Mucosa of descending colon (tissue), 3 donors: ENCODE measurements around the gene MPEG1. TPM values are rescaled to one million over a fixed set of nuclear protein-coding genes. Genes with fewer than 3 reads are reported as not detected.
A peak's percentile ranks its signal among the peaks of the same experiment; 100 is the strongest.

ENCODE experiments used
- ATAC-seq: fragments of 200-7000 bp; cut with Tn5 transposase; one replicate; pipeline ENCODE4 v1.9.1; 2020; ENCODE audit warnings: mild to moderate bottlenecking, moderate library complexity
- DNase-seq, 3 donors: peaks; one replicate each; pipeline ENCODE4 v3.0.0-alpha.2; 2020
- H3K36me3 ChIP-seq: fragments of 200-600 bp; one replicate; pipeline ENCODE4 v1.8.0; 2021; ENCODE audit warnings: low read depth, mild to moderate bottlenecking
- H3K4me1 ChIP-seq: fragments of 200-600 bp; one replicate; pipeline ENCODE4 v1.8.0; 2021; ENCODE audit warnings: low read depth, mild to moderate bottlenecking
- H3K4me3 ChIP-seq: fragments of 200-600 bp; one replicate; pipeline ENCODE4 v1.8.0; 2021; ENCODE audit warnings: mild to moderate bottlenecking
- H3K9me3 ChIP-seq: fragments of 200-600 bp; one replicate; pipeline ENCODE4 v1.8.0; 2021; ENCODE audit warnings: mild to moderate bottlenecking
- intact Hi-C, 2 donors: fragments of 100-400 bp; cut with DNase I in 1 of 2; cut with micrococcal nuclease in 1 of 2; formaldehyde crosslinking; loops; one replicate each; pipeline versions ENCODE4 v1.11.0 to v1.11.1; 2022; cut with DNase I, micrococcal nuclease
- total RNA-seq, 3 donors: library from RNA; stranded (reverse); fragmentation: NEBNext Ultra II Directional in 2 of 3; extraction: Animal tissue kit (Norgen Biotek cat#: 25700) in 2 of 3; gene quantifications; one replicate each; pipeline versions ENCODE4 v1.2.1 to v1.2.4, GENCODE V29; 2021 to 2023
- TF ChIP-seq, protein P1 (sequence below): fragments of 200-600 bp; IDR thresholded peaks from one replicate; pipeline ENCODE4 v1.8.0; 2022; ENCODE audit warnings: antibody characterized with exemption, mild to moderate bottlenecking
- donor health status: DM: no; HTN: no; CAD: no; lungs with moderate emphysema.
- donor health status: DM: no; HTN: no; CAD: no.
- donor health status: DM: no; HTN: yes; CAD: no.

MPEG1 gene
- total RNA-seq, 3 donors from 2014 or later, result 8.7 to 30.8 (median 21.9) TPM

DNA sequence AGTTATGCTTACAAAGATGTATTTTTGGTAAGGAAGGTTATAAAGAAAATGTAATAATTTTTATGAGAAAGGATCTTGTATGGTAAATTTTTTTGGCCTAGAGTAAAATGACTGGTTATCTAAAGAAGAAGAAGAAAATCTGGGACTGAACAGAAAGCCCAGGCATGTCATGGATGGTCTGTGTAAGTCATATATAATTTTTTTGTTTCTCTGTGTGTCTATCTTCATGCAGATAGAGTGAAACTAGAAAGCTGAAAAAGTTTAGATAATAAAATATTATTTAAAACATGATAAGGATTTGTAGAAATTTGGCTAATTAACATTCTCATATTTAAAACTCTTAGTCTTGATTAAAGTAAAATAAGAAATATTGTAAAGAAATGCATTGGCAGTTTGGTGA lies 27.6 kb upstream of the MPEG1 start:
- no peaks in the 10 kb centered on the region for H3K36me3 ChIP-seq
- TF ChIP-seq, protein P1, sequence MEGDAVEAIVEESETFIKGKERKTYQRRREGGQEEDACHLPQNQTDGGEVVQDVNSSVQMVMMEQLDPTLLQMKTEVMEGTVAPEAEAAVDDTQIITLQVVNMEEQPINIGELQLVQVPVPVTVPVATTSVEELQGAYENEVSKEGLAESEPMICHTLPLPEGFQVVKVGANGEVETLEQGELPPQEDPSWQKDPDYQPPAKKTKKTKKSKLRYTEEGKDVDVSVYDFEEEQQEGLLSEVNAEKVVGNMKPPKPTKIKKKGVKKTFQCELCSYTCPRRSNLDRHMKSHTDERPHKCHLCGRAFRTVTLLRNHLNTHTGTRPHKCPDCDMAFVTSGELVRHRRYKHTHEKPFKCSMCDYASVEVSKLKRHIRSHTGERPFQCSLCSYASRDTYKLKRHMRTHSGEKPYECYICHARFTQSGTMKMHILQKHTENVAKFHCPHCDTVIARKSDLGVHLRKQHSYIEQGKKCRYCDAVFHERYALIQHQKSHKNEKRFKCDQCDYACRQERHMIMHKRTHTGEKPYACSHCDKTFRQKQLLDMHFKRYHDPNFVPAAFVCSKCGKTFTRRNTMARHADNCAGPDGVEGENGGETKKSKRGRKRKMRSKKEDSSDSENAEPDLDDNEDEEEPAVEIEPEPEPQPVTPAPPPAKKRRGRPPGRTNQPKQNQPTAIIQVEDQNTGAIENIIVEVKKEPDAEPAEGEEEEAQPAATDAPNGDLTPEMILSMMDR, result no peak
- no peak for DNase-seq
- no peaks in the 10 kb centered on the region for H3K9me3 ChIP-seq
- ATAC-seq, result no peak
- H3K4me1 ChIP-seq, result no peaks in the 10 kb centered on the region
- no peak overlapping the region for H3K4me3 ChIP-seq
- intact Hi-C loops, result no loop called here

DNA sequence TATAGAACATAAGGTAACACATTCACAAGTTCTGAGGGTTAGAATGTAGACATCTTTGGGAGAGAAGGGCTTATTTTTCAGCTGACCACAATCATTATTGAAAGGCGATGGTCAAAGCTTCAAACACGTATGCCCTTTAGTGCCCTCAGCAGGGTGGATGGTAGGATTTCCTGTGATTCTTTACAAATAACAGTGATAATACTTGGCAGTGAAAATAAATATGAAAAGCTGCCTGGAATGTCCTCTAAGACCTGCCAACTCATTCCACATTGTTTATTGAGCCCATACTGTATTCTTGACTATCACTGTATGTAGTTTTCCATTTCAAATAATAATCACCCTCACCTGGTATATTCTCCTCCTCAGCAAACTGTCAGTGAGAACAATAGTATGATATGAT lies 13.7 kb upstream of the MPEG1 start:
- ATAC-seq, result no peak
- no peaks in the 10 kb centered on the region for H3K4me1 ChIP-seq

DNA sequence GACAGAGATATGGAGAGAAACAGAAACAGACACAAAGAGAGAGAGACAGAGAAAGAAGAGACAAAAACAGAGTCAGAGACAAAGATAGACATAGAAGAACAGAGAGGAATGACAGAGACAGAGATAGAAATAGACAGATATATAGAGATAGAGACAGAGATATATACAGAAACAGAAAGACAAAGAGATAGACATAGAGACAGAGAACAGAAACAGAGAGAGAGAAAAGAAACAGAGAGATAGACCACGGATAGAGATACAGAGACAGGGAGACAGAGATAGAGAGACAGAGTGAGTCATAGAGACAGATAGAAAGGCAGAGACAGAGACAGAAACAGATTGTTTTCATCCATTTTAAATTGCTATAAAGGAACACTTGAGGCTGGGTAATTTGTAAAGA lies 12.3 kb upstream of the MPEG1 start:
- TF ChIP-seq, protein P1, result no peak
- Histone ChIP-seq H3K4me3 (no peak overlapping the region), H3K9me3 (no peaks in the 10 kb centered on the region), H3K36me3 (no peaks in the 10 kb centered on the region), H3K4me1 (no peaks in the 10 kb centered on the region)
- intact Hi-C loops, result no loop called here
- ATAC-seq, result no peak
- no peak for DNase-seq

More for the DNA sequence above, 13.7 kb upstream of the MPEG1 start:
- Histone ChIP-seq H3K4me3 (no peak overlapping the region), H3K36me3 (no peaks in the 10 kb centered on the region), H3K9me3 (no peaks in the 10 kb centered on the region)
- TF ChIP-seq, protein P1, result no peak
- intact Hi-C loops, result no loop called here
- DNase-seq, result no peak

DNA sequence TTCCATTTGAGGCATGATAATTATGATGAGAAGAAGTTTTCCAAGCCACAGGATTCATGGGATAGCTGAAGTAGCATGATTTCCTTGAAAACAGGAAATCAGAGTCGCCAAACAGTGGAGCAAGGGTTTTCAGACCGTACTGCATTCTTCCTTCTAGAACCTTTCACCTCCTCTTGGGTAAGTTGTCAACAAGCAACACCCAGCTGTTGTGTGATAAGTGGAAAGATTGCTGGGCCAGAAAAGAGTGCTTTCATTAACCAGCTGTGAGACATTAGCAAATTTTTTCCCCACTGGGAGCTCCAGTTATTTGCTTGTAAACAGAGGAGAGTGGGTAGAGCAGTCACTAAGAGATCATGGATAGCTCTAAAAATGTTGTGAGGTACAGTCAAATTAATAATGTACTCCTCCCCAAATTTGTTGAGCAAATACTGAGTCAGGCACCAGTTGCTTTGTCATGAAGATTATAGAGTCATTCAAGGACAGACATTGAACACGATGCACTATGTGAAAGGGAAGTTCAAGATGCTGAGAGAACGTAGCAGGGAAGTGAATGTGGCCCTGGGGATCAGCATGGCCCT lies 11.7 kb upstream of the MPEG1 start:
- intact Hi-C loops, result no loop called here
- TF ChIP-seq, protein P1, result no peak
- Histone ChIP-seq H3K4me1 (no peaks in the 10 kb centered on the region), H3K36me3 (no peaks in the 10 kb centered on the region), H3K9me3 (no peaks in the 10 kb centered on the region), H3K4me3 (no peak overlapping the region)
- peak in 1 of 3 donors; percentile 36 for DNase-seq
- peak; percentile 68 for ATAC-seq

DNA sequence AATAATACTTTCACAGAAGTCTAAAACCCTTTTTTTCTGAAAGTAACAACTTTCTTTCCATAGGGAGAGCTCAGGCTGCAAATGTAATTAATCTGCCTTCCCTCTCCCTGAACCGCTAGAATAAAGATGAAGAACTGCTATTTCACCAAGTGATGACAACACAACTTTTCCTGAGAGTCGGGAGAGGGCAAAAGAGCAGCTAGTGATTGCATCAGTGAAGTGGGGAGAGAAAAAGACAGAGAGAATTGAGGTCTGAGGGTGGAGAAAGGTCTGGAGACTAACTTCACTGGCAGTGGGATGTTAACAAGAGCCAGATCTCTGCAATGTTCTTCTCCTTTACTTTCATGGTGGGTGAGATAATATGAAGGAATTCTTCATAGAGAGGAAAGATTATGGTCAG lies 10.9 kb upstream of the MPEG1 start:
- no peak for DNase-seq

More for the DNA sequence above, 10.9 kb upstream of the MPEG1 start:
- TF ChIP-seq, protein P1, result no peak
- H3K9me3 ChIP-seq, result no peaks in the 10 kb centered on the region
- no peaks in the 10 kb centered on the region for H3K4me1 ChIP-seq
- ATAC-seq, result no peak
- intact Hi-C loops, result no loop called here
- H3K4me3 ChIP-seq, result no peak overlapping the region
- H3K36me3 ChIP-seq, result no peaks in the 10 kb centered on the region
